HG03575 (cell line): Measurements from ENCODE around the gene KRT9.
"Not testable (repeated sequence)": the region's sequence is repeated elsewhere in the genome, so short reads cannot be mapped to it uniquely, and the experiment has no call there.

Experiments used
- ATAC-seq: cut with Tn5 transposase; IDR thresholded peaks from one replicate; pipeline ENCODE4 v1.9.1; 2021; ENCODE audit not compliant: unreplicated experiment, insufficient number of reproducible peaks, low FRiP score; ENCODE audit errors: extremely low read depth

Gene KRT9

DNA sequence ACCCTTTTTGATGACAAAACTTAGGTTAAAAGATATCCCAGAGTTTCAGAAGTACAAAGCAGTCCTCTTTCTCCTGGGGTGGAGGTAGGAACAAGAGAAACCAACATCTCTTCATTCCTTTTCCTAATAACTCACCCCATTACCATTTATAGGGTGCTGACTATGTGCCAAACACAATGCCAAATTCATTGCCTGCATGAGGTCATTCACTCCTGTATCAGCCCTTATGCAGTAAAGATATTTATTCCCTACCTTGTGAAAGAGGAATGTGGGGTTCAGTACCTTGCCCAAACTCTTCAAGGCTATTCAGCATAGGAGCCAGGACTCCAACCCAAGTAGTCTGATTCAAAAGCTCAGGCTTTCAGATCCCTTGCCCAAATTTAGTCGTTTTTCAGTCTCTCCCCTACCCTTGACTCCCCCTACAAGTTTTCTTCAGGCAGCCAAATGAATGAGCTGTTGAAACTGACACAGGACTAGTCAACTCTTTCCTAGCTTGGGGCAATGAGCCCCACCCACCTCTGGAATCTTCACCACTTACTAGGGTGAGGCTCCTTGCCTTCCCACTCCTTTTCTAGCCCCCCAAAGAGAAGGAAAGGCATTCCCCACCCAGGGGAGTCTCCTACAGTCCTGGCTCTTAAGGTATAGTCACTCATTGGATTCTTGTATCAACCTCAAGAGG is 9.0 kb upstream of the KRT9 start:
- ATAC-seq, result no peak

DNA sequence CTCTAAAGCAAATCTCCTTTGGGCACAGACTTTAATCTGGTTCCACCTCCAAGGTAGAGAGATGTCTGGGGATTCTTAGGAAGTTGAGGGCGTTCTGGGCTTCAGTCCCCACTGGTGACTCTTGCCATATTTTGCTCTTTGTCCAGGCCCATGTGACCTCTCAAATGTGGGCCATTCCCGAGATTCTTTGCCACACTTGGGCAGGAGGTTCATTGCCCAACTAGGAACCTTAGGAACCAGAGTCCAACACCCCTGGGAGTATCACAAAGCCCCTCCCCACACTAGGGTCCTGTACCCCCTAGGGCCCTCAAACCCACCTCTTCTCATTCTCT is 8.4 kb upstream of the KRT9 start:
- no peak for ATAC-seq

DNA sequence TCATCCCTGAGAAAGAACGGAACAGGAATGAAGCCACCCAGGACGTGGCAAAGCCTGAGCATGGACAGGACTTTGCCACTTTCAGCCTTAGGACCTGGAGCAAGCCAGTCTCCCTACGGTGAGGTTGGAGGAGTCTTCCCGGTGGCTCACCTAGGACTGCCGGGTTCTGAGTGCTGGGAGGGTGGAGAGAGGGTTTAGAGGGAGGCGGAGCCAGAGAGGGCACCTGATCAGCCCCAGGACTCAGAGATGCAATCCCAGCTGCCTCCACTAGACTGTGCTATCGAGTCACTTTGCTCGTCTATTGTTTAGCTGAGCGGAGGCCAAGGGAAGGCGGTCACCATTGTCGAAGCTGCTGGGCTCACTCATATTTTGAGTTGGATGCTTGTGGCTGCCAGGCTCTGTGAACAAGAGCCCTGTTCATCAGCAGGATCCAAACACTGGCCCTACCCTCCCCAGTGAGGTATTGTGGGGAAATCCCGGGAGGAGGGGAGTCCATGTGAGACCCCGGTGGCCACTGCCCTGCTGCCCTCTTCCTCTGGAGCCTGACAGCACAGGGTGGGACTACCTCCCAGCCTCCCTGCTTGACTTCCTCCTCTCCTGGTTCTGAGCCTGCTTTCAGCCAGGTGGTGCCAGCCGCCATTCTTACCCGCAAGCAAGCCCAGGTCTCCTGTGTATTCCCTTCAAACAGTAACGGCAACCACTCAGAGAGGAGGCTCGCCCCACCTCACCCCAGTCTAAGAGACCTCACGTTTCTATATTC is 7.8 kb upstream of the KRT9 start:
- no peak for ATAC-seq

DNA sequence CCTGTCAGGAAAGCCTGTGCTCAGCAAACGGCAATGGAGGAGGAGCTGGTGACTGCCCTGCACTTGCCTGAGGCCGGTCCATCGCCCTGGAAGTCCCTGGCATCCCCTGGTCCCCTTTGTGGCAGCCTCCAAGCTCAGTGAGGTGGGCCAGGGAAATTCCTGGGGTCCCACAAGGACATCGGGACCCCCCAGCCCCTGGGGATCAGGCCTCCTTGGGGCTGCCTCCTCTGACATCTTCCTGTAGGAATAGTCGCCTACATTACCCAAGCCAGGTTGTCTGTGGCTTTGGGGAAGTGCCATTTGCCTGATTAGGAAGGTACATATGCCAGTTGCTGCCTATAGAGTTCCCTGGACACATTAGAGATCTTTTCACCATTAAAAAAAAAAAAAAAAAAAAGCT is 7.1 kb upstream of the KRT9 start:
- no peak for ATAC-seq

DNA sequence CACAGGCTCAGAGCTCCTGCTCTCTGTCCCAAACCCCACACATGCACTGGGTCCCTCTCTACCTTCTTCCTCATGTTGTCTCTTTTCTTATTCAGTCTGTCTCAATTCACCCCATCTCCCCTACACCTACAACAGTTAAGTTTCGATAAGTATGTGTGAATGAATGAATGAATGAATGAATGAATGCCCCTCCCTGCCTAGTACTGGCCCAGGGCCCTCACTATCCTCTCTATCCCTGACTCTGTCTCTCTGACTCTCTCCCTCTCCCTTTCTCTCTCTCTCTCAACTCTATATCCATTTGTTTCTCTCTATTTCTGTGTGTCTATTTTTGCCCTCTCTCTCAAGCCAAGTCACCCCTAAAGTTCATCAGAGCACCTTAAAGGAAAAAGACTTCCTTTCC is 6.7 kb upstream of the KRT9 start:
- no peak for ATAC-seq

DNA sequence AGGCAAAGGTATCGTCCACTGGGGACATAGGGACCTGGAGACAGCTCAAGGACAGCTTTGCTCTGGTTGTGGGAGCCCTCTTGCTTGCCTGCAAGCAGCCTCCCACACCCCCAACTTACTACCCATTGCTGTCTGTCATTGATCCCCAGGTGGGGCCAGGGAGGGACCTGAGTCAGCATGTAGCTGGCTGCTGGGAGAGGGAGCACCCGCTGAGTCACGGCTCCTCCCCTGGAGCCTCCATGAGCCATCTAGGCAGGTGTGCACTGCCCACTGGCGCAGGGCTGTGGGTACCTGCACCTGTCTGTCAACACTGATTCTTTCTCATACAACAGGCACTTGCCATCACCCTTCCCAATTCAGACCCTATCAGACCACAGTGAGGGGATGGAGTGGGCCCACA is 4.9 kb upstream of the KRT9 start:
- not testable (repeated sequence) for ATAC-seq

GRCh38 chr17:41575336-41575735 is 3.5 kb upstream of the KRT9 start:
- no peak for ATAC-seq

- no peak for ATAC-seq
Observed at GRCh38 chr17:41567317-41567716, 4.5 kb downstream of the KRT9 start.

DNA sequence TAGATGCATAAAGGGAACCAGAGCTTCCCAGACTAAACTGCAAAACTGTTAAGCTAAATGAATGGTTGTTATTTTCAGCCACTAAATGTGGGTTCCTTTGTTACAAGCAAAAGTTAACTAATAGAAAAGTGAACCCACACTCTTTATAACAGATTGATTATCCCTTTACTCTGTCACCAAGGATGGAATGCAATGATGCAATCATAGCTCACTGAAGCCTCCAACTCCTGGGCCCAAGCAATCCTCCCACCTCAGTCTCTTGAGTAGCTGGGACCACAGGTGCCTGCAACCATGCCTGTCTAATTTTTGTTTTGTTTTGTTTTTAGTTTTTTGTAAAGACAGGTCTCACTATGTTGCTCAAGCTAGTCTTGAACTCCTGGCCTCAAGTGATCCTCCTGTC is 6.5 kb downstream of the KRT9 start:
- ATAC-seq, result no peak

GRCh38 chr17:41563607-41564170 is 8.2 kb downstream of the KRT9 start:
- no peak for ATAC-seq

DNA sequence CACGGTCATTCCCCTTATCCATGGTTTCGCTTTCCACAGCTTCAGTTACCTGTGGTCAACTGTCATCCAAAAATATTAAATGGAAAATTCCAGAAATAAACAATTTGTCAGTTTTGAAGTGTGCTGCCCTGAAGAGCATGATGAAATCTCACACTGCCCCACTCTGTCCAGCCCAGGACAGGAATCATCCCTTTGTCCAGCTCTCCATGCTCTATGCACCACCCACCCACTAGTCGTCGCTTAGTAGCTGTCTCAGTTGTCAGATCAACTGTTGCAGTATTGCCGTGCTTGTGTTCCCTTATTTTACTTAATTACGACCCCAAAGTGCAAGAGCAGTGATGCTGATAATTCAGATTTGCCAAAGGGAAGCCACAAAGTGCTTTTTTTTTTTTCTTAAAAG is 10.3 kb downstream of the KRT9 start:
- ATAC-seq, result no peak

DNA sequence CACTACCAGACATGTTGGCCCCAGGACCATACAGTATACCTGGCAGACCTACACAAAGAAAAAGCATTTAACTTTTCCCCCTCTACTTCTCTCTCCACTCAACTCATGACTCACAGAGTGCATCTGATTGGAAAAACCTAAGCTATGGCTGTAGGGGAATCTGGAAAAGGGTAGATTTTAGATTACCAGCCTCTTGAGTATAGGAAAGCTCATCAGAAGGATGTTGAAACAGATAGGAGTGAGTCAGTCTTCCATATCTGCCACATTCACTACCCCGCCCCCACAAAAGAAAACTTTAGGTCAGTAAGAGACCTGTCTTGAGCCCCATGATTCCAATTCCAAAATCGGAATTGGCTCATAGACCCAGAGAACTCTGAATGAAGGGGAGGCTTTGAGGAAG is 12.3 kb downstream of the KRT9 start:
- no peak for ATAC-seq

- no peak for ATAC-seq
Observed at GRCh38 chr17:41556931-41557330, 14.9 kb downstream of the KRT9 start.

- ATAC-seq, result no peak
Observed at GRCh38 chr17:41556306-41556705, 15.6 kb downstream of the KRT9 start.

DNA sequence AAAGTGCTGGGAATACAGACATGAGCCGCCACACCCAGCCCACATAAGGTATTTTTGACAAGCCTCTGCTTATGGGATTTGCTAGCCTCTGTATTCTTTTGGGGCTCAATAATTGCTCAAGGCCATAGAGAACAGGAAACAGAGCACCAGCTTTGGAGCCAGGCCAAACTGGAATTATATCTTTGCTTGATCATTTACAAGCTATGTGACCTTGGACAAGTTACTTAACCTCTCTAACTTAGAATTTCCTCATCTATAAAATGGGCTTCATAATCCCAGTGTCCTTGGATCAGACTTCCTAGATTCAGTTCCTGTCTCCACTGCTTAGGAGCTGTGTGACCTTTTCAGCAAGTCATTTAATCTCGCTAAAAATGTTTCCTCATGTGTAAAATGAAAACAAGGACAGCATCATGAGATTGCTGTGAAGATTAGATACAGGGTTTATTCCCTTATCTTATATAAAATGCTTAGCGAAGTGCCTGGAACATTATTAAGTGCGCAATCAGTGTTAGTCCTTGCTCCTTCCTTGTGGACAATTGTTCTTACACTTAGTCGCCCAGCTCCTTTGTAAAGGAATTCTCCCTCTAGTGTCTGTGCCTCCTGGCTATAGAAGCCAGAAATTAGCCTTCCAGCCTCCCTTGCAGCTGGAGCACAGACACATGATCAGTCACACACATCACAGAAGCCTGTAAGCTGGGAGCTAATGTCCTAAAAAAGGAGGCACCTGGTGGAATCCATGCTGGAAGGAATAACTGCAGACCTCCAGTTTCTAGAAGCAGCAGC is 16.6 kb downstream of the KRT9 start:
- ATAC-seq, result no peak

- ATAC-seq, result no peak
Observed at GRCh38 chr17:41553987-41554680, 17.7 kb downstream of the KRT9 start.

- ATAC-seq, result no peak
Observed at GRCh38 chr17:41553176-41553575, 18.7 kb downstream of the KRT9 start.

- no peak for ATAC-seq
Observed at GRCh38 chr17:41552455-41552854, 19.4 kb downstream of the KRT9 start.

DNA sequence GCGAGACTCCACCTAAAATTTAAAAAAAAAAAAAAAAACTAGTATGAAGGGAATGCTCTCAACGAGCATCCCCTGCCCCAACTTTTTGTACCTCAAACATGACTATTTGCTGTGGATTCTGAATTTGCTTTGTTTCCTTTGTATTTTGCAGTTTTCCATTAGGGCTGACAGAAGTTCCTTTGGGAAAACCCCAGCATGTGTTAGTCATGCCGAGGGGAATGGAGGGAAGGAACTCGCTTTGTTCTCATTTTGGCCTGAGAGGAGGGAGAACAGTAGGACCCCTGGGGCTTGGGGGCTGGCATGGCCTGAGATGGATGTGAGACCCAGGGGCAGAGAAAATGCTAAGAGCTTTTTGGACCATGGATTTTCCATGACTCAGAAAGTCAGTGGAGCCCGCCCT is 20.5 kb downstream of the KRT9 start:
- ATAC-seq, result no peak
